SU-DHL-6 (cell line): Measurements from ENCODE around the gene CYBA.

ENCODE experiments used
- EZH2phosphoT487 ChIP-seq: fragments of 200-600 bp; sonication (generic), shearing (Covaris generic); conservative IDR thresholded peaks from 2 replicates; pipeline ENCODE4 v1.6.1; 2018; ENCODE audit warnings: mild to moderate bottlenecking, antibody characterized with exemption, low read length, moderate library complexity, mixed read lengths
- TF ChIP-seq, protein P1 (sequence below): fragments of 200-600 bp; sonication (generic); IDR thresholded peaks from one replicate; pipeline ENCODE4 v1.5.1; 2017; ENCODE audit warnings: antibody characterized with exemption, mild to moderate bottlenecking, low read length, moderate library complexity; ENCODE audit not compliant: insufficient read depth, poor library complexity, severe bottlenecking

DNA sequence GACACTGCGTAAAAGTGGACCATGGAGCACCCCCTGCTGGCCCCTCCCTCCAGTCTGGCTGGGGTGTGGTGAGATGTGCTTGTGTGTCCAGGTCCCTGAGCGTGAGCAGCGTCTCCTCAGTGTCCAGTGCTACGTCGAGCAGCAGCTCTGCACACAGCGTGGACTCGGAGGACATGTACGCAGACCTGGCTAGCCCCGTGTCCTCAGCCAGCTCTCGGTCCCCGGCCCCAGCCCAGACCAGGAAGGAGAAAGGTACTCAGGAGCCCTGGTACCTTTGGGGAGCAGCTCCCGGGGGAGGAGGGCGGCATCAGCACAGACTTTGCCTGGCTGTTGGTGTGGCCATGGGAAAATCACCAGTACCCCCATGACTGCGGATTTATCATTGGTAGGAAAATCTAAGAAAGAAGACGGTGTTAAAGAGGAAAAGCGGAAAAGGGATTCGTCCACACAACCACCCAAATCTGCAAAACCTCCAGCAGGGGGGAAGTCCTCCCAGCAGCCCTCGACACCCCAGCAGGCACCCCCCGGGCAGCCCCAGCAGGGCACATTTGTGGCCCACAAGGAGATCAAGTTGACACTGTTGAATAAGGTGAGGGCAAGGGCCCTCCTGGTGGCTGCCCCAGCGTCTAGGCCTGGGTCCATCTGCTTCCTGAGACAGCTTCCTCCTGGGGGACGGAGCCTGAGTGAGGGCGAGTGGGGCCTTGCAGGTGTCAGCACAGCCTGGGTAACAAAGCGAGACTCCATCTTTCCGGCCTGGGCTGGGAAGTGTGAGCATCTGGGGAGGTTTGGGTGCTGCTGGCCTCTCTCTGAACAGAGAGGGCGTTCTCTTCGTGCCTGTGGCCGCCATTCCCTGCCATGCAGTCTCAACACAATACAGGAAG is 23.1 kb downstream of the CYBA start:
- TF ChIP-seq, protein P1, sequence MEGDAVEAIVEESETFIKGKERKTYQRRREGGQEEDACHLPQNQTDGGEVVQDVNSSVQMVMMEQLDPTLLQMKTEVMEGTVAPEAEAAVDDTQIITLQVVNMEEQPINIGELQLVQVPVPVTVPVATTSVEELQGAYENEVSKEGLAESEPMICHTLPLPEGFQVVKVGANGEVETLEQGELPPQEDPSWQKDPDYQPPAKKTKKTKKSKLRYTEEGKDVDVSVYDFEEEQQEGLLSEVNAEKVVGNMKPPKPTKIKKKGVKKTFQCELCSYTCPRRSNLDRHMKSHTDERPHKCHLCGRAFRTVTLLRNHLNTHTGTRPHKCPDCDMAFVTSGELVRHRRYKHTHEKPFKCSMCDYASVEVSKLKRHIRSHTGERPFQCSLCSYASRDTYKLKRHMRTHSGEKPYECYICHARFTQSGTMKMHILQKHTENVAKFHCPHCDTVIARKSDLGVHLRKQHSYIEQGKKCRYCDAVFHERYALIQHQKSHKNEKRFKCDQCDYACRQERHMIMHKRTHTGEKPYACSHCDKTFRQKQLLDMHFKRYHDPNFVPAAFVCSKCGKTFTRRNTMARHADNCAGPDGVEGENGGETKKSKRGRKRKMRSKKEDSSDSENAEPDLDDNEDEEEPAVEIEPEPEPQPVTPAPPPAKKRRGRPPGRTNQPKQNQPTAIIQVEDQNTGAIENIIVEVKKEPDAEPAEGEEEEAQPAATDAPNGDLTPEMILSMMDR = no peak
- no peak for TF ChIP-seq EZH2phosphoT487
